ENCODE results near the gene DEK.
"Not testable (repeated sequence)": the region's sequence is repeated elsewhere in the genome, so short reads cannot be mapped to it uniquely, and the experiment has no call there.

The DEK gene

DNA sequence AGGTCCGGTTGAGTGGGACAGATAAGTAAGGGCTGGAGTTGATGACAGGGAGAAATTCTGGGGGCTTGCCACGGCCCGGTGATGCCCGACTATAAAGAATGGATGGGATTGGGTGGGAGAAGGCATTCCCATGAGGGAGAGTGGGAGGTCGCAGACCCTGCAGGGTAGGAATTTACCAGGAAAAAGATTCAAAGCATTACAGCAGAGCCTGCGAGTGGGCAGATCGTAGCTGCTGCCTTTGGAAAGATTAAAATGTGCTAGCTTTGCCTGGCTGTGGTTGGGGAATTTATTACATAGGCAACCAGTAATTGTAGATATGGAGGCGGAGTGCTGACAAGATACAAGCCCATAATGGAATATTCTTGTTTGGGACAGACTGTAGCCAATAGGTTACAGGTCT is 59.6 kb downstream of the DEK start:
- no peak for DNase-seq (ENCODE audit: low read depth)

DNA sequence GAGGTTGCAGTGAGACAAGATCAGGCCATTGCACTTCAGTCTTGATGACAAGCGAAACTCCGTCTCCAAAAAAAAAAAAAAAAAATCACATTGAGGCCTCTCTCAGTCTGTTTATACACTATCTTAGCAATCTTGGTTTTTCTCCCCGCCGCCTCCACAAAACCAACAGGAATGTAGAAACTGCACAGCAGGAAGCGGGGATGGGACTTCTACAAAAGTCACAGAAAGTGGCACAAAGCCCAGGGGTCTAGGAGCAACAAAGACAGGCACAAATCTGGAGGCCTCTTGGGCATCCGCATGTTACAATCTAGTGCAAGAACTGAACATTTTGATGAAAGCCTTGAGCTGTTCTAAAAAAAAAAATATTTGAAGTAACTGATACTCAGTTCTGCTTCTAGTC is 60.5 kb downstream of the DEK start:
- DNase-seq (ENCODE audit: low read depth): no peak

DNA sequence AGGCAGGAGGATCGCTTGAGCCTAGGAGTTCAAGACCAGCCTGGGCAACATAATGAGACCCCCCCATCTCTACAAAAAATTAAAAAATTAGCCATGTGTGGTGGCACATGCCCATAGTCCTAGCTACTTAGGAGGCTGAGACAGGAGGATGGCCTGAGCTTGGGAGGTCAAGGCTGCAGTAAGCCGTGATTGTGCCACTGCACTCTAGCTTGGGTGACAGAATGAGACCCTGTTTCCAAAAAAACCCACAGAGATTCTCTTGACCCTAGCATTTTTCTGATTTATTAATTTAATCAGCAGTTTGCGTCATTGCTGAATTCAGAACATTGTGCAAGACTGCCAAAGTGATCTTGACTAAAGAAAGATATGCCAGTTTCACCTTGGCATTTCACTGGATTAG is 72.3 kb downstream of the DEK start:
- no peak for DNase-seq (ENCODE audit: low read depth)

DNA sequence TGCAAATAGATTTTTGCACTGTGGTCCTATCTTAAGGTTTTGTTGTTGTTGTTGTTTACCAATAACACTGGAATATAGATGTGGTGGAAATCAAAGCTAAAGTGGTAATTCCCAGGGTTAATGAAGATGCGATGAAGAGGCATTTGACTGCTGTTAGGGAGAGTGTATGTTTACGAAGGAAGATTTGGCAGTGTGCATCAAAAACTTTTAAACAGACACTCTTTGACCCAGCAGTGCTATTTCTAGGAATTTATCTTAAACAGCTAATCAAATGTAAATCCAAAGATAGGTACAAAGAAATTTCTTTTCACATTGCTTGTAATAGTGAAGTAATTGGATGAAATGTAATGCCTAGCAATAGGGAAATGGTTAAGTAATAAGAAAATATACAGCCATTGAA is 75.1 kb downstream of the DEK start:
- no peak for DNase-seq (ENCODE audit: low read depth)

DNA sequence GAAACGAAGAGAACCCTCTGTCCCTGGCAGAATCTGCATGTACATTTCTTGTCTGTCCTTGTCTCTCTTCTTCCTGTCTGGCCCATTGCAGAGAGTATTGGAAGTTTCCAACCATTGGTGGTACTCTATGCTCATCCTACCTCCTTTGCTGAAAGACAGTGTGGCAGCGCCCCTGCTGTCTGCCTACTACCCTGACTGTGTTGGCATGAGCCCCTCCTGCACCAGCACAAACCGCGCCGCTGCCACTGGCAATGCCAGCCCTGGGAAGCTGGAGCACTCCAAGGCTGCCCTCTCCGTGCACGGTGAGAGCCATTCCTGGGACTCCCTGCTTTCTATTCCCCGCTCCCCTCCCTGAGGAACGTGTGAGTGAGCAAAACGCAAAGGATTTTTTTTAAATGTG is 76.6 kb downstream of the DEK start:
- no peak for DNase-seq (ENCODE audit: low read depth)

DNA sequence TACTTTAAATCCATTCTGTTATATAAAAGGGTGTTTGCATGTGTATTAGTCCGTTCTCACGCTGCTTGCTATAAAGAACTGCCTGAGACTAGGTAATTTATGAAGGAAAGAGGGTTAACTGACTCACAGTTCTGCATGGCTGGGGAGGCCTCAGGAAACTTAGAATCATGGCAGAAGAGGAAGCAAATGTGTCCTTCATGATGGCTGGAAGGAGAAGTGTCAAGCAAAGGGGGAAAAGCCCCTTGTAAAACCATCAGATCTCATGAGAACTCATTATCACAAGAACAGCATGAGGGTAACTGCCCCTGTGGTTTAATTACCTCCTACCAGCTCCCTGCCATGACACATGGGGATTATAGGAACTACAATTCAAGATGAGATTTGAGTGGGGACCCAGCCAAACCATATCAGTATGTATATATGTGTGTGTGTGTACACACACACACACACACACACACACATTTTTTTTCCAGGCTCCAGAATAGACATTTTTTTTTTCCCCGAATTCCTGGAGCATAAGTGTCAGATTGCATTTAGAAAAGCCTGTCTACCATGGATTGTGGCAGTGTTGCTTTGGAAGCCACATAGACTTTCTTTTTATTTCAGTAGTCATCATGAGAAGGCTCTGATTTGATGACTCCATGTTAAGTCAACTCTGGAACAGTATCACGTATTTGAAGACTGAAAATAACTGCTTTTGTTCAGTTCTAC is 77.6 kb downstream of the DEK start:
- DNase-seq (ENCODE audit: low read depth): no peak

DNA sequence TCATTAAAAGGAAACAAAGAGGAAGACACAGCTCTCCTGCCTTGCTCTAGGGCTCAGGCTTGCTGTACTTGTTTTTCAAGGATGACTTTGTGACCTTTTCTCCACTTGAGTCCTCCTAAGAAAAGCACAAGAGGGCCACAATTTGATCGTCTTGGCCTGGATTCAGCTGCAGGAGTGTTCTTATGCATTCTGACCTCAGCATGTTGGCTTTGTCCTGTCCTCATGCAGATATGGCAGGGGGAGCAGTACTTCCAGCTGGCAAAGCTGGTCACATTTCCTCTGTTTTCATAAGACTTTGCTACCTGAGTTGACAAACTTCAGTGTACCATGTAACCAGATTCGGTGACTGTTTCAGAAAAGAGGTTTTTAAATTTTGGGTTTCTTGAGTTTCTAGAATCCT is 78.3 kb downstream of the DEK start:
- no peak for DNase-seq (ENCODE audit: low read depth)

DNA sequence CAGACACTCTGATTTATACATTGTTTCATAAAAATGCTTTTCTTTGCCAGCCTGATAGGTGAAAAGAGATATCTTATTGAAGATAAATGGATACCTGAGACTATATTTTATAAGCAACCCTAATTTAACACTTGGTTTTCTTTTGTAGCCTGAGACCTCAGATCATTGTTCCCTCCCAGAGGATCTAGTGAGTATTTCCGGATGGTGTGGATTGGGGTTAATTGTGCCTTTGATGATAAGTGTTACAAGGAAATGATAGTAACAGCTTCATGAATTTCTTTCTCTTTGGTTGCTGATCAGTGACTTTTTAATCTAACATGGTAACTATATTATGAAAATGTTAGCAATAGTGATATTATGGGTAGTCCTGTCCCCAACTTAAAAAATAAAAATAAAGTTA is 78.7 kb downstream of the DEK start:
- no peak for DNase-seq (ENCODE audit: low read depth)

DNA sequence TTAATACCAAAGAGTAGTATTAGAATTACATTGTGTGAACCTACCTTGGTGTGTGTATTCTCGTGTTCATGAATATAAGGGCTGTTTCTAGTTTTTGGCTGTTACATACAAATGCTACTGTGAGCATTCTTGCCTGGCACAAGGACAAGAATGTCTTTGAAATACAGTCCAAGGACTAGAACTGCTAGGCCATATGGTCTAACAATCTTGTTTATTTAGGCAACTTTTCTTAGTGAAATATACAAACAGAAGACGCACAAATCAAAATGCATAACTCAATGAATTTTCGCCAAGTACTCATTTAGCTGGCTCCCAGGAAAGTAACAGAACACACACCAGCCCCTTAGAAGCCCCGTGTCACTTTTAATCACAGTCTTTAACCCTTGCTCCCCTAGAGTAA is 80.6 kb downstream of the DEK start:
- no peak for DNase-seq (ENCODE audit: low read depth)

DNA sequence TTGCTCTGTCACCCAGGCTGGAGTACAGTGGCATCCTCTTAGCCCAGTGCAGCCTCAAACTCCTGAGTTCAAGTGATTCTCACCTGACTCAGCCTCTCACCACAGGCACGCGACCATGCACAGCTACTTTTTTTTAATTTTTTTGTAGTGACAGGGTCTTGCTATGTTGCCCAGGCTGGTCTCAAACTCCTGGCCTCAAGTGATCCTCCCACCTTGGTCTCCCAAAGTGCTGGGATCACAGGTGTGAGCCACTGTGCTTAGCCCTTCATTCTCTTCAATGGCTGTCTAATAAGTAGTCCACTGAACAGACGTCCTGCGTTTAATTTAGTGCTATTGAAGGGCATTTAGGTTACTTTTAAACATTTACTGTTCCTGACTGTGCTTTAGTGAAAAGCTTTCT is 81.8 kb downstream of the DEK start:
- no peak for DNase-seq (ENCODE audit: low read depth)

DNA sequence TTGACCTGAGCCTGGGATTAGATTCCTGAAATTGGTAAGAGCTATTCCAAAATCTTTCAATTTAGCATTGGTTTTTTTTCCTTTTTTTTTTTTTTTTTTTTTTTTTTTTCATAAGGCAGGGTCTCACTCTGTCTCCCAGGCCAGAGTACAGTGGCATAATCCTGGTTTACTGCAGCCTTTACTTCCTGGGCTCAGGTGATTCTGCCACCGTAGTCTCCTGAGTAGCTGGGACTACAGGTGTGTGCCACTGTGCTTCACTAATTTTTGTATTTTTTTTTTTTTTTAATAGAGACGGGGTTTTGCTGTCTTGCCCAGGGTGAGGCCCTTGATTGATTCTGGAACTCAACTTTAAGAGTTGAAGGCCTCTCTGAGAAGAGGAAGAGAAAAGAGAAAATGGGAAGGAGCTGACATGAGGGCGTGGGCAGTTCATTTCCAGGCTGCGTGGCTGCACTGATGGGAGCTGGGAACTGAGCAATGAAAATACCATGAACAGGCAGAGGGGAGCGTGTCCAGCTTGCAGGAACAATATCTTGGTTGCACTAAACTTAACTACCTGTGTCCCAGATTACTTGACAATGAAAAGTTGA is 84.5 kb downstream of the DEK start:
- DNase-seq (ENCODE audit: low read depth): no peak

DNA sequence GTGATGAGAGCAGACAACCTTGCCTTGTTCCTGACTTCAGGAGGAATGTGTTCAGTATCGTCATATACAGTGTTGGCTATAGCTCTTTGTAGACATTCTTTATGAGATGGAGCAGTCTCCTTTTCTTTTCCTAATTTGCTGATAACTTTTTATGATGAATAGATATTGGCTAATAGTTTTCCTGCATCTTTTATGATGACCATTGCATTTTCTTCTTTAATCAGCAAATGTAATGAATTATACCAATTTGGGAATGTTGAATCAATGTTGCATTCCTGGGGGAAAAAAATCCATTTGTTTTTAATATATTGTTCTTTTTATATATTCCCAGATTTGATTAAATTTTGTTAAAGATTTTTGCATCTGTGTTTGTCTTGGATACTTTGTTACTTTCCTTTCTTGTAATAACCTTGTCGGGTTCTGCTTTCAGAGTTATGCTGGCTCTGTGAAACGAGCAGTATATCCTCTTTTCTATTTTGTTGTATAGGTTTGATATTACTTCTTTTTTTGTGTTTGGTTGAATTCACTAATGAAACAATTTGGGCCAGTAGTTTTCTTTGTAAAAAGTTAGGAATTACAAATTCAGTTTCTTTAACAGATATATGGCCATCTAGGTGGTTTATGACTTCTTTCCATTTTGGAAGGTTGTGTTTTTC is 85.2 kb downstream of the DEK start:
- DNase-seq (ENCODE audit: low read depth): no peak

DNA sequence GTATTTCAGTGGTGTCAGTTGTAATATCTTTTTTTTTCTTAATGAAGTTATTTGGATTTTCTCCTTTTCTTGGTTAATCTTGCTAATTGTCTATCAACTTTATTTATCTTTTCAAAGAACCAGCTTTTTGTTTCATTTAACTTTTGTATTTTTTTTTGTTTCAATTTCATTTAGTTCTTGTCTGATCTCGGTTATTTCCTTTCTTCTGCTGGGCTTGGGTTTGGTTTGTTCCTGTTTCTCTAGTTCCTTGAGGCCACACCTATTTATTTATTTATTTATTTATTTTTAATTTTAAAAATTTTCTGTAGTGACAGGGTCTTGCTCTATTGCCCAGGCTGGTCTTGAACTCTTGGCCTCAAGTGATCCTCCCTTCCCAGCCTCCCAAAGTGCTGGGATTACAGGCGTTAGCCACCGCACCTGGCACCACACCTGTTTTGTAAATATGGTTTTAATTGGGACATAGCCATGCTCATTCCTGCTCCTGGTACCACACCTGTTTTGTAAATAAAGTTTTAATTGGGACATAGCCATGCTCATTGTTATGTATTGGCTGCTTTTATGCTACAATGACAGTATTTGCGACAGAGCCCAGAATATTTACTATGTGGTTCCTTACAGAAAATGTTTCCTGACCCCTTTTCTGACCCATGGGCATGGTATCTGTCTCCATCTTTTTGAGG is 86.9 kb downstream of the DEK start:
- no peak for DNase-seq (ENCODE audit: low read depth)

DNA sequence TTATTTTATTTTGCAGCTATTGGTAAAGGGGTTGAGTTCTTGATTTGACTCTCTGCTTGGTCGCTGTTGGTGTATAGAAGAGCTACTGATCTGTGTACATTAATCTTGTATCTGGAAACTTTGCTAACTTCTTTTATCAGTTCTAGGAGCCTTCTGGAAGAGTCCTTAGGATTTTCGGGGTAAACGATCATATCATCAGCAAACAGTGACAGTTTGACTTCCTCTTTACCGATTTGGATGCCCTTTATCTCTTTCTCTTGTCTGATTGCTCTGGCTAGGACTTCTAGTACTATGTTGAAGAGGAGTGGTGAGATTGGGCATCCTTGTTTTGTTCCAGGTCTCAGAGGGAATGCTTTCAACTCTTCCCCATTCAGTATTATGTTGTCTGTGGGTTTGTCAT is 88.1 kb downstream of the DEK start:
- not testable (repeated sequence) for DNase-seq (ENCODE audit: low read depth)

Measured in GM04504 (cell line).